T-helper 17 cell (primary cell): ENCODE measurements around the gene DLG1. TPM values are rescaled to one million over a fixed set of nuclear protein-coding genes. Genes with fewer than 3 reads are reported as not detected.

ENCODE experiments used
- ATAC-seq: fragments of 150-1000 bp; cut with Tn5 transposase; 2 replicates; pipeline ENCODE4 v1.10.0; 2021; ENCODE audit warnings: mild to moderate bottlenecking, moderate library complexity
- DNase-seq, 3 donors: peaks; one replicate each; pipeline versions ENCODE4 v3.0.0 to v3.0.0-alpha.2; 2020 to 2021
- H3K9me3 ChIP-seq: one replicate; pipeline ENCODE4 v1.7.0; 2013; ENCODE audit warnings: low read length, mild to moderate bottlenecking; ENCODE audit not compliant: control insufficient read depth, poor library complexity, severe bottlenecking
- H3K27ac Mint-ChIP-seq: one replicate; pipeline ENCODE4 v1.8.0; 2022; ENCODE audit warnings: mild to moderate bottlenecking, moderate library complexity, mixed read lengths
- H3K27me3 Mint-ChIP-seq: one replicate; pipeline ENCODE4 v1.8.0; 2022; ENCODE audit warnings: mixed read lengths
- H3K36me3 Mint-ChIP-seq: one replicate; pipeline ENCODE4 v1.8.0; 2022; ENCODE audit warnings: low read depth, mixed read lengths
- H3K4me1 Mint-ChIP-seq: one replicate; pipeline ENCODE4 v1.8.0; 2022; ENCODE audit warnings: mild to moderate bottlenecking, mixed read lengths
- H3K4me3 Mint-ChIP-seq: one replicate; pipeline ENCODE4 v1.8.0; 2022; ENCODE audit warnings: mild to moderate bottlenecking, moderate library complexity, mixed read lengths
- total RNA-seq, 4 donors: library from RNA in 2 of 4; stranded (reverse) in 2 of 4; gene quantifications; one replicate each; pipeline ENCODE4 v1.2.3 and lab custom pipeline; 2022 to 2026

The DLG1 gene
- total RNA-seq, 2 donors from 2014 or later: 87.5 to 99.7 TPM

GRCh38 chr3:197335428-197336132 lies 37.2 kb upstream of the DLG1 start:
- no peak for ATAC-seq
- no peak for DNase-seq

DNA sequence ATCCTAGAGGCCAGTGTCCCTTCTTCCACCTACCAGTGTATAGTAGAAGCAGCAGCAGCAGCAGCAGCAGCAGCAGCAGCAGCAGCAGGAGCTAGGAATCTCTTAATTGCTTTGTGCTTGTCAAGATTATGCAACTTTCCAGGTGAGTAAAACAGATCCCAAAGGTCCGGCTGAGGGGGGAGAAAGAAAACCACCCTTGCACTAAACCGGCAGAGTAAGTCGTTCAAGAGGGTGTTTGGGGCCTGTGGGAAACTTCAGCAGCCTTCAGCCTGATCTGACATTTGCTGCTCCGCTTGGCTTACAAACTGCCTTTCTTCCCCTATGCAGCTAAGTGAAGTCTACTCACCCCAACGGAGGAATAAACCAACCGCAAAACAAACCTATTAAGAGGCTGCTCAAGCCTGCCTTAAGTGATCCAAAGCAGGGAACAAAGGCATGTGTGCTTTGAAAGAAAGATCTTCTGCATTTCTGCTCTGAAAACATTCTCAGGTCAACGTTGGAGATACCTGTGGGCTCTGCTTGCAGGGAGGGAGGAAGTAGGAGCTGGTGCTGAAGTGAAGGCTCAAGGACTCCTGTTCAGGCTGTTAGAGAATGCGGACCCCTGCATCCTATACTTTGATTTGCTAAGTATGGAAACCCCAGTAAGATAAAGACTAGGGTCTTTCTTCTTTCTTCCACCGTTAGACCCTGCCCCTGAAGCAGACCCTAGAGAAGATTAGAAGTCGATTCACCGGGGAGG lies 35.7 kb upstream of the DLG1 start:
- Mint-ChIP-seq H3K27me3 (peaks cover 38% of the 10 kb centered on the region), H3K4me3 (no peak overlapping the region), H3K4me1 (peaks cover 4% of the 10 kb centered on the region), H3K27ac (peak overlapping the region; percentile 2), H3K36me3 (peaks cover 6% of the 10 kb centered on the region)
- no peak for DNase-seq
- no peak for ATAC-seq
- no peaks in the 10 kb centered on the region for H3K9me3 ChIP-seq

More at GRCh38 chr3:197335428-197336132, 37.2 kb upstream of the DLG1 start:
- H3K9me3 ChIP-seq: no peaks in the 10 kb centered on the region
- H3K4me3 Mint-ChIP-seq: no peak overlapping the region
- H3K27me3 Mint-ChIP-seq: peaks cover 36% of the 10 kb centered on the region
- H3K4me1 Mint-ChIP-seq: peaks cover 6% of the 10 kb centered on the region
- peaks cover 6% of the 10 kb centered on the region for H3K36me3 Mint-ChIP-seq
- no peak overlapping the region for H3K27ac Mint-ChIP-seq

- no peaks in the 10 kb centered on the region for H3K9me3 ChIP-seq
- ATAC-seq (no peak), DNase-seq (no peak)
- Mint-ChIP-seq H3K27me3 (peaks cover 45% of the 10 kb centered on the region), H3K27ac (no peak overlapping the region), H3K4me1 (no peaks in the 10 kb centered on the region), H3K4me3 (no peak overlapping the region), H3K36me3 (peaks cover 6% of the 10 kb centered on the region)
Measured at GRCh38 chr3:197331131-197331530, 32.7 kb upstream of the DLG1 start.

DNA sequence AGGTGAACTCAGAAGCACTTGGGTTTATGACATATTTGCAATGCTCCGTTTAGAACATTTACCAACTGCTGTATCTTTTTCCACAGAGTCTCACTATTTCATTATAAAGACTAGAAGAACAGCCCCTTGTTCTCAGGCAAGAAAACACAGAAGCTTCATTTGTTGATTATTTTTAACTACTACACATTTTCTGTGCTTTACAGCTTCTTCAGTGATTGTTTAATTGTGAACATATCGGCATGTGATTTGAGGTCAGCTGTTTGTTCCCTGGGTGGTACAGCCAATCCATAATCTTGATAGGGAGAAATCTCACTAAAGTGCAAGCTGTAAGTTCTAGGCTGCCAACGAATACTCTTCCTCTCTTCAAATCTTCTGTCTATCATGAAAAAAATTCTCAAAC lies 31.0 kb upstream of the DLG1 start:
- Mint-ChIP-seq H3K4me1 (peaks cover 2% of the 10 kb centered on the region), H3K4me3 (no peak overlapping the region), H3K36me3 (peaks cover 6% of the 10 kb centered on the region), H3K27ac (no peak overlapping the region), H3K27me3 (peaks cover 49% of the 10 kb centered on the region)
- no peak for DNase-seq
- no peak for ATAC-seq
- no peaks in the 10 kb centered on the region for H3K9me3 ChIP-seq

- no peak for DNase-seq
- Mint-ChIP-seq H3K27ac (no peak overlapping the region), H3K27me3 (peaks cover 51% of the 10 kb centered on the region), H3K4me1 (peaks cover 2% of the 10 kb centered on the region), H3K4me3 (no peak overlapping the region), H3K36me3 (peaks cover 9% of the 10 kb centered on the region)
- no peak for ATAC-seq
- H3K9me3 ChIP-seq: no peaks in the 10 kb centered on the region
Measured at GRCh38 chr3:197328198-197328597, 29.8 kb upstream of the DLG1 start.

- peaks cover 2% of the 10 kb centered on the region for H3K4me1 Mint-ChIP-seq
- H3K9me3 ChIP-seq: no peaks in the 10 kb centered on the region
Measured at GRCh38 chr3:197327701-197328100, 29.3 kb upstream of the DLG1 start.

GRCh38 chr3:197325773-197326172 lies 27.4 kb upstream of the DLG1 start:
- Mint-ChIP-seq H3K27ac (no peak overlapping the region), H3K36me3 (peaks cover 3% of the 10 kb centered on the region), H3K27me3 (peaks cover 45% of the 10 kb centered on the region), H3K4me3 (no peak overlapping the region), H3K4me1 (peaks cover 2% of the 10 kb centered on the region)
- no peak for ATAC-seq
- no peak for DNase-seq
- no peaks in the 10 kb centered on the region for H3K9me3 ChIP-seq

More at GRCh38 chr3:197327701-197328100, 29.3 kb upstream of the DLG1 start:
- H3K27ac Mint-ChIP-seq: no peak overlapping the region
- H3K36me3 Mint-ChIP-seq: peaks cover 9% of the 10 kb centered on the region
- ATAC-seq (no peak), DNase-seq (no peak)
- peaks cover 52% of the 10 kb centered on the region for H3K27me3 Mint-ChIP-seq
- no peak overlapping the region for H3K4me3 Mint-ChIP-seq

DNA sequence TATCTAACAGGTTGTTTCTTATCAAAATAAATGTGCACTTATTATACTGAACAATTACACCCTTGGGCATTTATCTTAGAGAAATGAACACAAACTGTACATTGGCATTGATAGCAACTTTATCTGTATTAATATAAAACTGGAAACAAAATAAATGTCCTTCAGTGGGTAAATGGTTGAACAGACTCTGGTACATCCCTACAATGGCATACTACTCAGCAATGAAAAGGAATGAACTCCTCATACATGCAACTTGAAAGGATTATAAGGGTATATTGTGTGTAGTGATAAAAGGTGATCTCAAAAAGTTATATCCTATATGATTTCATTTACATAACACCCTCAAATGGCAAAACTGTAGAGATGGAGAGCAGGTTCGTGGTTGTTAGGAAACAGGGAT lies 23.7 kb upstream of the DLG1 start:
- Mint-ChIP-seq H3K4me1 (peaks cover 2% of the 10 kb centered on the region), H3K4me3 (no peak overlapping the region), H3K36me3 (peaks cover 3% of the 10 kb centered on the region), H3K27me3 (peaks cover 65% of the 10 kb centered on the region), H3K27ac (no peak overlapping the region)
- ATAC-seq (no peak), DNase-seq (no peak)
- no peaks in the 10 kb centered on the region for H3K9me3 ChIP-seq

DNA sequence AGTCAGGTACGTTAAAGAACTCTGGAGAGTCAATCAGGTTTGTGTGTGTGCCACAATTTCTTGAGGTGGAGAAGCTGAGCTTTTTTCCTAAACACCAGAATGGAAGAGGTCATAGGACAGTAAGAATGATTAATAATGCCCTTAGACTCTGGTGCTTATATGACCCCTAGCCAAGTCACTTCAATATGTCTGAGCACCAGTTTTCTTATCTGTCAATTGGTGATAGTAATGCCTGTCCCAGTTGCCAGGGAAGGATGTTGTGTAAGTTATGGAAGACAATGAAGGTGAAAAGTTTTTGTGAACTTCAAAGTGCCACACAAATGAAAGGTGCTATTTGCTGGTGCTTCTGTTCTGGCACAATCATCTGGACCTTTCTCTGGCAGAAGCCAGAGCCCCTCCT lies 22.2 kb upstream of the DLG1 start:
- no peak for DNase-seq
- Mint-ChIP-seq H3K27ac (no peak overlapping the region), H3K4me1 (peaks cover 3% of the 10 kb centered on the region), H3K27me3 (peaks cover 61% of the 10 kb centered on the region), H3K36me3 (peaks cover 3% of the 10 kb centered on the region), H3K4me3 (no peak overlapping the region)
- no peaks in the 10 kb centered on the region for H3K9me3 ChIP-seq
- no peak for ATAC-seq

DNA sequence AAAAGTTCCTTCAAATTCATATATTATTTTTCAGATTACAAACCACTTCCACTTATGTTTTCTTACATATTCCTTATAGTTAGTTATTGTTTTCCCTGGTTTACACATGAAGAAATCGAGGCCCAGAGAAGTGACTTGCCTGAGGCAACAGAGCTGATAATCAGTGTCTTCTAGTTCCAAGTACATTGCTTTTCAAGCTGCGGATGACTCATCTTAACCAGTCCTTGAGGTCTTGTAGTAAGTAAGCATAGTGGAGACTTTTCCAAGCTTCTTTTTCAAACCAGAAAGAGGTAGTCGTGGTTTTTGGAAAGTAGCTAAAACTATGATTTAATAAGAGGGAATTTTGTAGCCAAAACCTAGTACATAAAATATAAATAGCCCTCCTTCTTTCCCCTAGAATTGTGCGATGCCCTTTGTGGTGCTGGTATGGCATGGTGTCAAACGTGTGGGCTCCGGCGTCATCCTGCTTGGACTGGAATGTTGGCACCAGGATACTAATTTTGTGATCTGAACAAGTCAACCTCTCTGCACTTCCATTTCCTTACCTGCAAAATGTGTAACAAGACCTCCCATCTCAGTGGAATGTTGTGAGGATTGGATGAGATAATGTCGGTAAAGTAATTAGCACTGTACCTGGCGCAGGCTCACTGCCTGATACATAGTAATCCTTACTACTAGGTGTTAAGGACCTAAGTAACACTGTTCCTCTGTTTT lies 19.0 kb upstream of the DLG1 start:
- no peaks in the 10 kb centered on the region for H3K9me3 ChIP-seq
- H3K4me1 Mint-ChIP-seq: peaks cover 3% of the 10 kb centered on the region
- peaks cover 52% of the 10 kb centered on the region for H3K27me3 Mint-ChIP-seq
- peaks cover 2% of the 10 kb centered on the region for H3K36me3 Mint-ChIP-seq
- H3K4me3 Mint-ChIP-seq: no peak overlapping the region
- DNase-seq: no peak
- H3K27ac Mint-ChIP-seq: no peak overlapping the region
- ATAC-seq: no peak

DNA sequence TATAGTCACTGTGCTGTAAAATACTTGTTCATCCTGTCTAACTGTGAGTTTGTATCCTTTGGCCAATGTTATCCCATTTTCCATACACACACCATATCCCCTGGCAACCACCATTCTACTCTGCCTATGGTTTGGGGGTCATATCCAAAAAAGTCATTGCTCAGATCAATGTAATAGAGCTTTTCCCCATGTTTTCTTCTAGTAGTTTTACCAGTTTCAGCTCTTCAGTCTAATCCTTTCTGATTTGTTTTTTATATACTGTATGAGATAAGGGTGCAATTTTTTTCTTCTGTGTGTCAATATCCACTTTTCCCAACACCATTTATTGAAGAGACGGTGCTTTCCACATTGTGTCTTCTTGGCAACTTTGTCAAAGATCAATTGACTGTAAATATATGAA lies 14.0 kb upstream of the DLG1 start:
- H3K9me3 ChIP-seq: no peaks in the 10 kb centered on the region
- ATAC-seq (no peak), DNase-seq (no peak)
- Mint-ChIP-seq H3K27ac (no peak overlapping the region), H3K27me3 (peaks cover 10% of the 10 kb centered on the region), H3K4me3 (no peak overlapping the region), H3K4me1 (peaks cover 6% of the 10 kb centered on the region), H3K36me3 (peaks cover 3% of the 10 kb centered on the region)

DNA sequence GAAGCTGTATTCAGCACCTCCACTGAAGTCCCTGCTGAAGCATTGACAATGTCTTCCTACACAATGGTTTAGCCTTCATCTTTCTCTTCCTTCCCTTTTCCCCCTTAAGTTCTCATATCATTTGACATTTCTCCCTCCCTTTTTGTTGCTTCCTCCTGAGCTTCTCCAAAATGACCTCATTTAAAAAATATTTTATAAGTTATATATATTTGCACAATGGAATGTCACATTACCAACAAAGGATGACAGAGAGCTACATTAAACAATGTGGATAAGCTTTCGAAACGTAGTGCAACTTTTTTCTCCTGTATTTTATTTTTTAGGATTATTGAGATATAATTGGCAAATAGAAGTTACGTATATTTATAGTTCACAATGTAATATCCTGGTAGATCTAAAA lies 13.2 kb upstream of the DLG1 start:
- H3K4me3 Mint-ChIP-seq: no peak overlapping the region
- H3K27me3 Mint-ChIP-seq: peaks cover 8% of the 10 kb centered on the region
- DNase-seq: no peak
- no peaks in the 10 kb centered on the region for H3K9me3 ChIP-seq
- H3K36me3 Mint-ChIP-seq: peaks cover 3% of the 10 kb centered on the region
- no peak for ATAC-seq
- H3K27ac Mint-ChIP-seq: no peak overlapping the region
- H3K4me1 Mint-ChIP-seq: peaks cover 6% of the 10 kb centered on the region

DNA sequence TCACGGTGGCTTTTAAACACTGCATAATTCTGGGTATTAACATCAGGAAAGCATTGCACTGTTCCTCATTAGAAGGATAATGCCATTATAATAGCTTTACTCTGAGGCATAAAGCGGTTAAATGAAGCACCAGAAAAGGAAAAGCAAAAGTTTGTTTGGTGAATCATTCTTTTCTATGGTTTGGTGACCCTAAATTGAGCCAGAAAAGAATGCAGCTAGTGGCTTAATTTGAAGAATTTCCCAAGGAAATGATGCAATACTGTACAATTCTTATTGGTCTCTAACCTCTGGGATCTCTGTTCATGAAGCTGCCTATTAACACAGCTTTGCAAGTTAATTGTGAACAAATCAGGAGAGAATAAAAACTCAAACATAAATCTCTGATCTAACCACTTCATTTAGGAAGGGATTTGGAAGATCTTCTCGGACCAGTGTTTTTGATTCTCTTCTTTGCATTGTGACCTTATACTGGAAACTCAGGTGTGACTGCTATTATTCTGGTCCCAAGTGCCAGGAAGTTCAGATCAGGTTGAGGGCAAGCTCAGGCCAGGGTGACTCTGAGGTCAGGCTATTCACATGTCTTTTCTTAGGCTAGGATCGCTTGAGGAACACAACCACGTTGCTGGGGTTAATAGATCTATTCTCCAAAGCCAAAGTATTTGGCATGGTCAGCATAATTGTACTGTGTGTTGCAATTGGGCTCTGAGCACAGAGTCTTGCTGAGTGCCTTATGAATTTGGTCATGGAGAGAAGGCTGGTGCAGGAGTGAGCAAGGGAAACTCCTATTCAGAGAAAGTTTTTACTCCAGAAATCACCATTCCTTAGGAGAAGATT lies 11.3 kb upstream of the DLG1 start:
- H3K9me3 ChIP-seq: no peaks in the 10 kb centered on the region
- ATAC-seq (no peak), DNase-seq (no peak)
- Mint-ChIP-seq H3K27ac (no peak overlapping the region), H3K36me3 (peaks cover 3% of the 10 kb centered on the region), H3K4me1 (peaks cover 6% of the 10 kb centered on the region), H3K4me3 (no peak overlapping the region), H3K27me3 (peaks cover 8% of the 10 kb centered on the region)
